GM23248 (cell line): ENCODE data around the gene DHX40. TPM values are rescaled to one million over a fixed set of nuclear protein-coding genes. Genes with fewer than 3 reads are reported as not detected.
A peak's percentile ranks its signal among the peaks of the same experiment; 100 is the strongest.

Experiments
- DNase-seq: peaks from one replicate; pipeline ENCODE4 v3.0.0-alpha.2; 2015
- H2AFZ ChIP-seq: fragments of 200-600 bp; sonication (generic); 2 replicates; pipeline ENCODE4 v1.6.1; 2016; ENCODE audit warnings: antibody characterized with exemption
- H3F3A ChIP-seq: fragments of 200-600 bp; sonication (generic); 2 replicates; pipeline ENCODE4 v1.6.1; 2016; ENCODE audit warnings: mild to moderate bottlenecking, antibody characterized with exemption, mixed run types; ENCODE audit not compliant: insufficient read depth
- H3K27ac ChIP-seq: fragments of 200-600 bp; sonication (generic); 2 replicates; pipeline ENCODE4 v1.5.1; 2016; ENCODE audit warnings: mild to moderate bottlenecking
- H3K27me3 ChIP-seq: fragments of 200-600 bp; sonication (generic); replicated peaks from 2 replicates; pipeline ENCODE4 v1.6.1; 2016; ENCODE audit warnings: mild to moderate bottlenecking; ENCODE audit not compliant: insufficient read depth
- H3K36me3 ChIP-seq: fragments of 200-600 bp; sonication (generic); 2 replicates; pipeline ENCODE4 v1.6.1; 2016; ENCODE audit warnings: low read depth, mild to moderate bottlenecking
- H3K4me1 ChIP-seq: fragments of 200-600 bp; sonication (generic); 2 replicates; pipeline ENCODE4 v1.6.1; 2016; ENCODE audit warnings: mild to moderate bottlenecking; ENCODE audit not compliant: insufficient read depth
- H3K4me2 ChIP-seq: fragments of 200-600 bp; sonication (generic); one replicate; pipeline ENCODE4 v1.6.1; 2016; ENCODE audit warnings: mild to moderate bottlenecking; ENCODE audit not compliant: unreplicated experiment
- H3K4me3 ChIP-seq: fragments of 200-600 bp; sonication (generic); 2 replicates; pipeline ENCODE4 v1.5.1; 2016; ENCODE audit warnings: mild to moderate bottlenecking
- H3K79me2 ChIP-seq: fragments of 200-600 bp; sonication (generic); 2 replicates; pipeline ENCODE4 v1.6.1; 2016; ENCODE audit warnings: mild to moderate bottlenecking; ENCODE audit not compliant: insufficient read depth
- H3K9ac ChIP-seq: fragments of 200-600 bp; sonication (generic); 2 replicates; pipeline ENCODE4 v1.6.1; 2016; ENCODE audit warnings: mild to moderate bottlenecking
- H3K9me2 ChIP-seq: fragments of 200-600 bp; sonication (generic); 2 replicates; pipeline ENCODE4 v1.6.1; 2016; ENCODE audit warnings: mixed run types, mild to moderate bottlenecking, moderate library complexity; ENCODE audit not compliant: insufficient read depth
- H3K9me3 ChIP-seq: fragments of 200-600 bp; sonication (generic); one replicate; pipeline ENCODE4 v1.6.1; 2017; ENCODE audit warnings: low read depth
- H4K20me1 ChIP-seq: fragments of 200-600 bp; sonication (generic); 2 replicates; pipeline ENCODE4 v1.6.0; 2016; ENCODE audit not compliant: insufficient read depth
- EZH2 ChIP-seq: fragments of 200-600 bp; sonication (generic); IDR thresholded peaks from 2 replicates; pipeline ENCODE4 v1.6.1; 2018; ENCODE audit warnings: antibody characterized with exemption, mild to moderate bottlenecking; ENCODE audit not compliant: insufficient read depth, poor library complexity, severe bottlenecking
- EZH2phosphoT487 ChIP-seq: fragments of 200-600 bp; sonication (generic); IDR thresholded peaks from 2 replicates; pipeline ENCODE4 v1.6.1; 2018; ENCODE audit warnings: antibody characterized with exemption, moderate library complexity, mild to moderate bottlenecking, low read depth; ENCODE audit not compliant: insufficient read depth
- WGBS, 2 experiments: methylation state at CpG; one replicate each; pipeline ENCODE4 v1.1.6; 2015 to 2017; ENCODE audit warnings: low lambda C conversion rate in 2 of 2, low coverage in 1 of 2; ENCODE audit errors: missing lambda C conversion rate in 2 of 2; 5-methylcytosine and 5-hydroxymethylcytosine counted together
- in situ Hi-C: fragments of 300-500 bp; cut with MboI; formaldehyde crosslinking; loops from 2 replicates; pipeline ENCODE4 v1.15.0; 2020
- polyA plus RNA-seq: library from polyadenylated mRNA; unstranded; fragments of >200 nt; fragmentation: Nextera tagmentation; extraction: Ambion mirVana; gene quantifications from 2 replicates; pipeline ENCODE4 v1.2.1, GENCODE V29; 2016
- total RNA-seq: library from RNA; depleted of rRNA; stranded (reverse); fragments of >200 nt; shearing (Covaris generic); gene quantifications from 2 replicates; pipeline ENCODE4 v1.2.3, GENCODE V29; 2014; rRNA removed

The DHX40 gene
- total RNA-seq (68.5 and 76.1 TPM in 2 replicates), polyA plus RNA-seq (17.9 and 18.9 TPM in 2 replicates)

- peak; percentile 98 for DNase-seq
- 11% methylated on average over 54 to 62 of the region's 62 CpGs for WGBS, 2 experiments
These were observed at the start of gene DHX40 for GRCh38 chr17:59565171-59565958. DHX40 (plus strand) TSS chr17:59565610; CDS start chr17:59565672, 62 bp downstream.

GRCh38 chr17:59516451-59516850 lies 49.0 kb upstream of the DHX40 start:
- no peaks in the 10 kb centered on the region for H3K4me1 ChIP-seq
- DNase-seq = no peak
- H3K9me2 ChIP-seq = no peaks in the 10 kb centered on the region
- no peak overlapping the region for H3K4me3 ChIP-seq
- H4K20me1 ChIP-seq = no peaks in the 10 kb centered on the region
- no peak overlapping the region for H3K4me2 ChIP-seq
- TF ChIP-seq EZH2phosphoT487 = no peak
- TF ChIP-seq EZH2 = no peak
- H2AFZ ChIP-seq = no peak overlapping the region
- 58 to 63% methylated on average over 2 of the region's 2 CpGs for WGBS, 2 experiments
- no peak overlapping the region for H3K27ac ChIP-seq
- no peaks in the 10 kb centered on the region for H3F3A ChIP-seq
- no peak overlapping the region for H3K9ac ChIP-seq
- no peaks in the 10 kb centered on the region for H3K79me2 ChIP-seq
- H3K36me3 ChIP-seq = no peaks in the 10 kb centered on the region
- H3K9me3 ChIP-seq = no peaks in the 10 kb centered on the region
- in situ Hi-C loops = no loop called here
- no peaks in the 10 kb centered on the region for H3K27me3 ChIP-seq

More at GRCh38 chr17:59565171-59565958, at the start of gene DHX40:
- H4K20me1 ChIP-seq = no peaks in the 10 kb centered on the region
- H3K27me3 ChIP-seq = no peaks in the 10 kb centered on the region
- peak within 1 kb of the TSS; percentile 73 for H3K27ac ChIP-seq
- peak within 1 kb of the TSS; percentile 100 for H3K4me3 ChIP-seq
- peak within 1 kb of the TSS; percentile 99 for H2AFZ ChIP-seq
- peak within 1 kb of the TSS; percentile 92 for H3K9ac ChIP-seq
- peak within 1 kb of the TSS; percentile 74 for H3K4me2 ChIP-seq
- no peaks in the 10 kb centered on the region for H3K9me2 ChIP-seq
- in situ Hi-C loops = no loop called here
- H3F3A ChIP-seq = peaks cover 7% of the 10 kb centered on the region
- H3K9me3 ChIP-seq = no peaks in the 10 kb centered on the region
- H3K79me2 ChIP-seq = peaks cover 31% of the 10 kb centered on the region
- peaks cover 5% of the 10 kb centered on the region for H3K4me1 ChIP-seq
- H3K36me3 ChIP-seq = no peaks in the 10 kb centered on the region
- TF ChIP-seq EZH2 (no peak), EZH2phosphoT487 (no peak)

DNA sequence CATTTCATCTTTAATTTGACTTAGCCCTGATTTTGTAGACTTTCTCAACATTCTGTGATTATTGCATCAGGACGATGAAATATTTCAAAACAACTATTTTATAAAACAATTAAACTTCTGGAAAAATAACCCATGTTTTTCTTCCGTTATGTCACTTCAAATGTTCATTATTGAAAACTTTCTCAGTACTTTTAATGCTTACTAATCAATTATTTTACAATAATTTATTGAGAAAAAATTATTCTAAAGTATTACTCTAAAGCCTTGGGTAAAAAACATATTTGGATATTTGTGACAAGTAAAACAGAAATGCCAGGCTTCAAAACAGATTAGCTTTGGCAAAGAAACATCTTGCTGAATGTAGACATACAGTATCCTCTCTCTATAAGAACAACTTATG lies 46.3 kb upstream of the DHX40 start:
- Histone ChIP-seq H3K4me3 (no peak overlapping the region), H2AFZ (no peak overlapping the region), H3F3A (no peaks in the 10 kb centered on the region), H4K20me1 (no peaks in the 10 kb centered on the region), H3K9me2 (no peaks in the 10 kb centered on the region), H3K4me1 (no peaks in the 10 kb centered on the region), H3K27me3 (no peaks in the 10 kb centered on the region), H3K27ac (no peak overlapping the region), H3K36me3 (no peaks in the 10 kb centered on the region), H3K9me3 (no peaks in the 10 kb centered on the region), H3K4me2 (no peak overlapping the region), H3K9ac (no peak overlapping the region), H3K79me2 (no peaks in the 10 kb centered on the region)
- TF ChIP-seq EZH2phosphoT487 = no peak
- TF ChIP-seq EZH2 = no peak
- in situ Hi-C loops = no loop called here
- 66 to 81% methylated on average over 2 of the region's 2 CpGs for WGBS, 2 experiments
- no peak for DNase-seq

- Histone ChIP-seq H3K9me2 (no peaks in the 10 kb centered on the region), H3K9ac (no peak overlapping the region), H4K20me1 (no peaks in the 10 kb centered on the region), H3K4me3 (no peak overlapping the region), H3K27ac (no peak overlapping the region), H3K79me2 (no peaks in the 10 kb centered on the region), H3K36me3 (no peaks in the 10 kb centered on the region), H3K4me2 (no peak overlapping the region), H2AFZ (no peak overlapping the region; the same call in 1 of the 2 replicates), H3F3A (no peaks in the 10 kb centered on the region), H3K27me3 (no peaks in the 10 kb centered on the region), H3K9me3 (no peaks in the 10 kb centered on the region), H3K4me1 (no peaks in the 10 kb centered on the region)
- DNase-seq = no peak
- 81 to 86% methylated on average over 5 of the region's 5 CpGs for WGBS, 2 experiments
- TF ChIP-seq EZH2phosphoT487 (no peak), EZH2 (no peak)
- in situ Hi-C loops = no loop called here
These were observed 45.2 kb upstream of the DHX40 start for GRCh38 chr17:59520251-59520650.
